ENCODE data around the gene IQCK. TPM values are rescaled to one million over a fixed set of nuclear protein-coding genes. Genes with fewer than 3 reads are reported as not detected.

IQCK gene
- total and polyA plus RNA-seq, 3 donors from 2014 or later, result 77.8 to 102 (median 91.3) TPM

DNA sequence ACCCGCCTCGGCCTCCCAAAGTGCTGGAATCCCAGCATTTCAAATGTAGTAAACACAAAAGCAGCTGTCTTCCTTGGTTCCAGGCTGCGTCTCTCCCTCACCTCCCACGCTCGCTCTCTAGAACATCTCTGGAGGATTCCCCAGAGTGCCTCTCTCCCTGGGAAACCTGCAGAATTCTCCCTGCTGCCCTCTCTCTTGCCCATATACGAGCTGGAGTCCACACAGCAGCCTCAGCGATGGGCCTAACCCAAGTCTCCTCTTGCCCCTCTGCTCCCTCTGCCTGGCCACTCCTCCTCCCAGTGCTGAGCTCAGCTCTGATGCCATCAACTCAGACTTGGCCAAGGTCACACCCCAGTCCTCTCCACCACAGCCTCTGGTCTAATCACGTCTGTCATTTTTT is 156.0 kb downstream of the IQCK start:
- Histone ChIP-seq H3K9me3 (no peaks in the 10 kb centered on the region), H3K36me3 (ENCODE audit: low read depth, missing control alignments) (no peaks in the 10 kb centered on the region), H3K27ac (peak overlapping the region in 1 of 2 donors; percentile 23), H3K4me1 (peaks cover 27% of the 10 kb centered on the region), H3K4me3 (no peak overlapping the region), H3K27me3 (no peaks in the 10 kb centered on the region)
- no peak for TF ChIP-seq POLR2A (IDR thresholded peaks at IDR 0.05)
- TF ChIP-seq, protein P1, sequence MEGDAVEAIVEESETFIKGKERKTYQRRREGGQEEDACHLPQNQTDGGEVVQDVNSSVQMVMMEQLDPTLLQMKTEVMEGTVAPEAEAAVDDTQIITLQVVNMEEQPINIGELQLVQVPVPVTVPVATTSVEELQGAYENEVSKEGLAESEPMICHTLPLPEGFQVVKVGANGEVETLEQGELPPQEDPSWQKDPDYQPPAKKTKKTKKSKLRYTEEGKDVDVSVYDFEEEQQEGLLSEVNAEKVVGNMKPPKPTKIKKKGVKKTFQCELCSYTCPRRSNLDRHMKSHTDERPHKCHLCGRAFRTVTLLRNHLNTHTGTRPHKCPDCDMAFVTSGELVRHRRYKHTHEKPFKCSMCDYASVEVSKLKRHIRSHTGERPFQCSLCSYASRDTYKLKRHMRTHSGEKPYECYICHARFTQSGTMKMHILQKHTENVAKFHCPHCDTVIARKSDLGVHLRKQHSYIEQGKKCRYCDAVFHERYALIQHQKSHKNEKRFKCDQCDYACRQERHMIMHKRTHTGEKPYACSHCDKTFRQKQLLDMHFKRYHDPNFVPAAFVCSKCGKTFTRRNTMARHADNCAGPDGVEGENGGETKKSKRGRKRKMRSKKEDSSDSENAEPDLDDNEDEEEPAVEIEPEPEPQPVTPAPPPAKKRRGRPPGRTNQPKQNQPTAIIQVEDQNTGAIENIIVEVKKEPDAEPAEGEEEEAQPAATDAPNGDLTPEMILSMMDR (IDR thresholded peaks at IDR 0.05), result no peak
- 57 to 83% methylated on average over 8 of the region's 8 CpGs for WGBS, 2 donors
- peak; percentile 77 for DNase-seq
- intact Hi-C loops (cut with DNase I; ENCODE audit: low total_unique reads), result no loop called here

DNA sequence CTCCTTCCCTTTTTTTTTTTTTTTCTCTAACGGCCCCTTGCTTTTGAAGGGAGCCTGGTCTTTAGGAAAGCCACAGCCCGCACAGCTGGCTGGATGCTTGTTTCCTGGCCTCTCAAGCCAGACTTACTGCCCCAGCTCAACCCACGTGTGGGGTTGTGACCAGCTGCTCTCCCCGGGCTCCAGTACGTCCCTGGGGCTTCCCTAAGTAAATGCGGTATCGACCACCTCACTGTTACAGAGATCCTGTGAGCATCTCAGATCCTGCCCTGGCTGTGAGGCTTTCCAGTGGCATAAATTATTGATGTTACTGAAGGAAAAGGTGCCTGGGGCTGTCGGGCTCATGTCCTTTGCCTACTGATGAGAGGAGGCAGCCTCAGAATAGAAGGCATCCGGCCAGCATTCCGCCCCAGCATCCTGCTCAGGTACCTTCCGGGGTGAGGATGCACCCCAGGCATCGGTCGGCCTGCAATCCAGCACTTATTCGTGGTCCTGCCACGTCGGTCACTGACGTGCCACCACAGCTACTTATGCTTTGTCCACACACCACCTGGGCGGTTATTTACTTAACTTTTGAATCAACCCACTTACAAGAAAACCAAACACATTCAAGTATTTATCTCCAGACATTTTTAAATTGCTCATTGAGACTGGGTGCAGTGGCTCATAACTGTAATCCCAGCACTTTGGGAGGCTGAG is 156.9 kb downstream of the IQCK start:
- Histone ChIP-seq H3K36me3 (ENCODE audit: low read depth, missing control alignments) (no peaks in the 10 kb centered on the region), H3K27ac (peak overlapping the region in 1 of 2 donors; percentile 23), H3K4me3 (no peak overlapping the region), H3K9me3 (no peaks in the 10 kb centered on the region), H3K4me1 (peaks cover 31% of the 10 kb centered on the region), H3K27me3 (no peaks in the 10 kb centered on the region)
- intact Hi-C loops (cut with DNase I; ENCODE audit: low total_unique reads), result no loop called here
- WGBS, 2 donors, result 53 to 74% methylated on average over 15 to 18 of the region's 18 CpGs
- no peak for DNase-seq
- TF ChIP-seq POLR2A (IDR thresholded peaks at IDR 0.05), result no peak
- TF ChIP-seq, protein P1 (IDR thresholded peaks at IDR 0.05), result no peak

DNA sequence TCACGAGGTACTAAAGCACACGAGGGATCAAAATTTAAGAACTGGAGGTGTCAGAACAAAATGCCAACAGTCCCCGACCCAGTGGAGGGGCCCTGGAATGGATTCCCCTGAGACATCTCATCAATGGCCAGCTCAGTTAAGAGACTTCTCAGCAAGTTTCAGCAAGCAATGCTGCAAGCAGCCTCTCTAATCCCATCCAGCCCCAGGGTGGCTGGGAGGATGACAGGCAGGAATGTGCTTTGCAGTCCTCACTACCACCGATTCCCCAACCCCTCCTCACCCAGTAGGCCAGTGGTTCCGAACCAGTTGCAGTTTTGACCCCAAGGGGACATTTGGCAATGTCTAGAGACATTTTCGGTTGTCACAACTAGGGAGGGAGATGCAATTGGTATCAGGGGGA is 157.8 kb downstream of the IQCK start:
- no peak overlapping the region for H3K4me3 ChIP-seq
- peaks cover 31% of the 10 kb centered on the region for H3K4me1 ChIP-seq
- no peaks in the 10 kb centered on the region for H3K27me3 ChIP-seq
- no peak for TF ChIP-seq POLR2A (IDR thresholded peaks at IDR 0.05)
- TF ChIP-seq, protein P1 (IDR thresholded peaks at IDR 0.05), result no peak
- H3K9me3 ChIP-seq, result no peaks in the 10 kb centered on the region
- intact Hi-C loops (cut with DNase I; ENCODE audit: low total_unique reads), result no loop called here
- DNase-seq, result no peak
- 69 to 76% methylated on average over 6 of the region's 6 CpGs for WGBS, 2 donors
- no peak overlapping the region for H3K27ac ChIP-seq
- H3K36me3 ChIP-seq (ENCODE audit: low read depth, missing control alignments), result no peaks in the 10 kb centered on the region

DNA sequence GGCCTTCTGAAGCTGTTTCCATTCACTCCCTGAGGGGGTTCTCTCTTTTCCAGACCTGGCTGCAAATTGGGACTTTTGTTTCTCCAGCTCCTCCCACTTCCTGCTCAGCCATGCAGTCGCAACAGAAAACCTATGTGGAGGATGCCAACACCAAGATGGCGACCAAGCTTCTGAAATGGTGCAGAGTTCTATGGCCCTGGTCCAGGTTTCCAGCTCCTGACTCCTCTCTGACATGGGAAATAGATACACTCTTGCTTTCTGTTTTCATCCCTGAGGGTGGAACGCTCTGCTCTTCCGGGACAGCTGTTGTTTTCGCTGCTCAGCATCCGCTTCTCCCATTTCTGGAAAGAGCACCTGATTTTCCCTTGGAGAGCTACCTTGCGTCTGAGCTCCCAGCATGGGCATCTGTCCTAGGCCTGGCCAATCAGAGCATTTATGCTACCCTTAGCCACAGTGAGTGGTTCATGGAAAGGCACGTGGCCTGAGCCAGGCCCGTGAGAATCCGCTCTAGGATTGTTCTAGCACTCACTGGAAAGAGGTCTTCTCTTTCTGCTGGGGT is 158.5 kb downstream of the IQCK start:
- H3K27ac ChIP-seq, result peak overlapping the region in 1 of 2 donors; percentile 65
- TF ChIP-seq, protein P1 (IDR thresholded peaks at IDR 0.05), result no peak
- no peak for TF ChIP-seq POLR2A (IDR thresholded peaks at IDR 0.05)
- H3K9me3 ChIP-seq, result no peaks in the 10 kb centered on the region
- intact Hi-C loops (cut with DNase I; ENCODE audit: low total_unique reads), result no loop called here
- no peaks in the 10 kb centered on the region for H3K36me3 ChIP-seq (ENCODE audit: low read depth, missing control alignments)
- DNase-seq, result peak; percentile 78
- H3K27me3 ChIP-seq, result no peaks in the 10 kb centered on the region
- no peak overlapping the region for H3K4me3 ChIP-seq
- H3K4me1 ChIP-seq, result peaks cover 37% of the 10 kb centered on the region
- WGBS, 2 donors, result 56 to 74% methylated on average over 9 of the region's 10 CpGs

All from testis (tissue), 3 donors.